ENCODE measurements around the gene SCFD2. TPM values are rescaled to one million over a fixed set of nuclear protein-coding genes. Genes with fewer than 3 reads are reported as not detected.

Gene SCFD2
- total RNA-seq, 1 donor, result 24.2 TPM

DNA sequence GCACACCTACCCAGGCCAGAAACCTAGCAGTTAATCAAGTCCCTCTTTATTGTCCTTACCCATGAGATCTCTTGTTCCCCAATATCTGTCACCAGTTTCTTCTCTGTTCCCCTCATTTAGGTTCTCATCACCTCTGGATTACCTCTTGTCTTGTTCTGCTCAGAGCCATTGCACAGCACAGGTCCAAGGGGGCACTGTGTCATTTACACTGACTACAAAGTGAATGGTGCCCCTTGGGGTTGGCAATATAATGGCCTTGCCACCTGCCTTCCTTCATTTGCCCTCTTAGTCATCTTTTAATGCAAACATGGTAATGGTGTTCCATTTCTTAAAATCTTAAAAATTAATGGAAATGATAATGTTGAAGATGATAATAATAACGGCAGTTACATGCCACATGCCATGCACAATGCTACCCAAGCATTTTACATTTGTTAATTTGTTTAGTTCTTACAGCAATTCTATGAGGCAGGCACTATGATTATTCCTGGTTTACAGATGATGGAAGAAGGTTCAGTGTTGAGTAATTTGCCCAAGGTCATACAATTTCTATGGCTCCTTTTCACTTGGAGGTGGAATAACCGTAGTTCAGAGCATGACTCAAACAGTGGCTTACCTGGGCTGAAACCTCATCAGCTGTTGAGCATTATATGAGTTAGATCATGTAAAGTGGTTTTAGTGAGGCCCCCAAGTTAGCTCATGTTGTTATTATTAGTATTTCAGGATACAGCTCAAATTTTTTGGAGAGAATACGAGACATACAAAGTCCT lies 385.9 kb downstream of the SCFD2 start:
- no peak overlapping the region for H3K4me2 ChIP-seq (ENCODE audit: insufficient read depth, low read length)
- no peaks in the 10 kb centered on the region for H3K79me2 ChIP-seq (ENCODE audit: insufficient read depth, low read length)
- no peaks in the 10 kb centered on the region for H3K9me3 ChIP-seq (ENCODE audit: low read depth, low read length)
- H3K36me3 ChIP-seq (ENCODE audit: insufficient read depth, low read length), result no peaks in the 10 kb centered on the region
- no peak overlapping the region for H2AFZ ChIP-seq (ENCODE audit: low read length)
- no peaks in the 10 kb centered on the region for H4K20me1 ChIP-seq (ENCODE audit: insufficient read depth, low read length)
- TF ChIP-seq, protein P1, sequence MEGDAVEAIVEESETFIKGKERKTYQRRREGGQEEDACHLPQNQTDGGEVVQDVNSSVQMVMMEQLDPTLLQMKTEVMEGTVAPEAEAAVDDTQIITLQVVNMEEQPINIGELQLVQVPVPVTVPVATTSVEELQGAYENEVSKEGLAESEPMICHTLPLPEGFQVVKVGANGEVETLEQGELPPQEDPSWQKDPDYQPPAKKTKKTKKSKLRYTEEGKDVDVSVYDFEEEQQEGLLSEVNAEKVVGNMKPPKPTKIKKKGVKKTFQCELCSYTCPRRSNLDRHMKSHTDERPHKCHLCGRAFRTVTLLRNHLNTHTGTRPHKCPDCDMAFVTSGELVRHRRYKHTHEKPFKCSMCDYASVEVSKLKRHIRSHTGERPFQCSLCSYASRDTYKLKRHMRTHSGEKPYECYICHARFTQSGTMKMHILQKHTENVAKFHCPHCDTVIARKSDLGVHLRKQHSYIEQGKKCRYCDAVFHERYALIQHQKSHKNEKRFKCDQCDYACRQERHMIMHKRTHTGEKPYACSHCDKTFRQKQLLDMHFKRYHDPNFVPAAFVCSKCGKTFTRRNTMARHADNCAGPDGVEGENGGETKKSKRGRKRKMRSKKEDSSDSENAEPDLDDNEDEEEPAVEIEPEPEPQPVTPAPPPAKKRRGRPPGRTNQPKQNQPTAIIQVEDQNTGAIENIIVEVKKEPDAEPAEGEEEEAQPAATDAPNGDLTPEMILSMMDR (IDR thresholded peaks at IDR 0.05; ENCODE audit: extremely low read depth, low read depth, low read length), result no peak
- no peak overlapping the region for H3K4me3 ChIP-seq (ENCODE audit: insufficient read depth, low read length)
- H3K27ac ChIP-seq (ENCODE audit: low read depth, low read length), result no peak overlapping the region
- no peaks in the 10 kb centered on the region for H3K27me3 ChIP-seq (ENCODE audit: insufficient read depth, low read length)
- peaks cover 10% of the 10 kb centered on the region for H3K4me1 ChIP-seq (ENCODE audit: insufficient read depth, low read length)
- no peak for DNase-seq (ENCODE audit: insufficient read length, low spot score, missing footprints)

DNA sequence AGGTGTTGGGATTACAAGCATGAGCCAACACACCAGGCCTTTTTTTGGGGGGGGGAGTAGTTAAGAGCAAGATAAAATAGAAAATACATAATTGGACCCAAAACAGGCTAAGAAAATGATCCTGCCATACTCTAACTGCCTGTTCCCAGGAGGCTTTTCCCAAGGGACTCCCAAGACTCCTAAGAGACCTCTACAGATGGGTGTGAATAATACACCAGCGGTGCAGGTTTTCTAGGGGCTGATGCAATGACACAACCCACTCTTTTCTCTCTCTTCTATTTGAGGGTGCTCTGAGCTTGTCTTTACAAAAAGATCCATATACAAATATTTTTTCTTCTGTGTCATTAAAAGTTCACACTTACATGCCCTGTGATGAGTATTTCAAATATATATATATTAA lies 386.8 kb downstream of the SCFD2 start:
- Histone ChIP-seq H3K27me3 (ENCODE audit: insufficient read depth, low read length) (no peaks in the 10 kb centered on the region), H2AFZ (ENCODE audit: low read length) (no peak overlapping the region), H3K9me3 (ENCODE audit: low read depth, low read length) (no peaks in the 10 kb centered on the region), H4K20me1 (ENCODE audit: insufficient read depth, low read length) (no peaks in the 10 kb centered on the region), H3K79me2 (ENCODE audit: insufficient read depth, low read length) (no peaks in the 10 kb centered on the region), H3K4me1 (ENCODE audit: insufficient read depth, low read length) (peaks cover 4% of the 10 kb centered on the region), H3K27ac (ENCODE audit: low read depth, low read length) (no peak overlapping the region), H3K4me3 (ENCODE audit: insufficient read depth, low read length) (no peak overlapping the region), H3K36me3 (ENCODE audit: insufficient read depth, low read length) (no peaks in the 10 kb centered on the region), H3K4me2 (ENCODE audit: insufficient read depth, low read length) (no peak overlapping the region)
- TF ChIP-seq, protein P1 (IDR thresholded peaks at IDR 0.05; ENCODE audit: extremely low read depth, low read depth, low read length), result no peak
- no peak for DNase-seq (ENCODE audit: insufficient read length, low spot score, missing footprints)

DNA sequence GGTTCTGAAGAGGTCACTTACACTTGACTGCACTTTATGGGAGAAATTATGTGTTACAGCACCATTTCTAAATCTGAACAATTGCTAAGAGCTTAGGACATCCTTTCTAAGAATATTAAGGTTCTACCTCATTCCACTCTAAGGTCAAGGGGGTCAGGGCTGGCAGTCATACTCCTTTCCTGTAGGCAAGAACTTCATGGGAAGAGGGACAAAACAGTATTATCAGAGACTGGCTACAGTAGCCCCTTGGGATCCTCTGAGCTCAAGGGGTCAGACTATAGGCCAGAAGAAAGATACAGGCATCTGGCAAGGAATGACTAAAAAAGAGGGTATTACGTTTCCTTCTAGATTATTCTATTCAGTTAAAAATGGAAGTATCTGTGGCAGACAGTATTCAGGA lies 388.6 kb downstream of the SCFD2 start:
- no peaks in the 10 kb centered on the region for H3K9me3 ChIP-seq (ENCODE audit: low read depth, low read length)
- H3K36me3 ChIP-seq (ENCODE audit: insufficient read depth, low read length), result no peaks in the 10 kb centered on the region
- no peak for DNase-seq (ENCODE audit: insufficient read length, low spot score, missing footprints)
- H3K4me2 ChIP-seq (ENCODE audit: insufficient read depth, low read length), result no peak overlapping the region
- H4K20me1 ChIP-seq (ENCODE audit: insufficient read depth, low read length), result no peaks in the 10 kb centered on the region
- H3K79me2 ChIP-seq (ENCODE audit: insufficient read depth, low read length), result no peaks in the 10 kb centered on the region
- TF ChIP-seq, protein P1 (IDR thresholded peaks at IDR 0.05; ENCODE audit: extremely low read depth, low read depth, low read length), result no peak
- no peak overlapping the region for H2AFZ ChIP-seq (ENCODE audit: low read length)
- no peak overlapping the region for H3K27ac ChIP-seq (ENCODE audit: low read depth, low read length)
- H3K4me1 ChIP-seq (ENCODE audit: insufficient read depth, low read length), result no peaks in the 10 kb centered on the region
- no peak overlapping the region for H3K4me3 ChIP-seq (ENCODE audit: insufficient read depth, low read length)
- no peaks in the 10 kb centered on the region for H3K27me3 ChIP-seq (ENCODE audit: insufficient read depth, low read length)

DNA sequence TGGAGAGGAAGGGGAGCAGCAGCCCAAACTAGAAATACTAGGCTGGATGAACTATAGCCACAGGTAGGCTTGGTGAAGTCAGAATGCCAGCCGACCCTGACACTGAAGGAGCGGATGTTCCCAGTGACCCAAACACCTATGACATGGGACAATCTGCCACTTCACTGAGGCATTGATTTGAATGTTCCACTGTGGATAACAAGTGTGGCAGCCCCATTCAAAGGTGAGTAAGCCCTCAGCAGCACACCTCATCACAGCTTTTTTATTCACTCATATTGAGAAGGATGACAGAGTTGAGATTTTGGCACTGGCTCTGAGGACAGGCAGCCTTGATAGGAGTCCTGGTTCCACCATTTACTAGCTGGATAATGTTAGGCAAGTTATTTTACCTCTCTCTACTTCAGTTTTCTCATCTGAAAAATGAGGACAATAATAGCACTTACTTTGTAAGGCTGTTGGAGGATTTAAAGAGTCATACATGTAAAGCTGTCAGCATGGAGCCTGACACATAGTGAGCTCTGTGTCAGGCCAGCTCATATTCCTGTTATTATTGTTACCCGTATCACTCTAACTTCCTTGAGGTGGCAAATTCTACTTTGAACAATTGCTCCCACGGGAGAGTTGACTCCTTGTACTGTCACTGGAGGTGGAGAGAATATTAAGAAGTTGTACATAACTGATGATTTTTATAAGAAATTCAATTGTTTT lies 389.2 kb downstream of the SCFD2 start:
- Histone ChIP-seq H3K27me3 (ENCODE audit: insufficient read depth, low read length) (no peaks in the 10 kb centered on the region), H4K20me1 (ENCODE audit: insufficient read depth, low read length) (no peaks in the 10 kb centered on the region), H3K9me3 (ENCODE audit: low read depth, low read length) (no peaks in the 10 kb centered on the region), H3K4me1 (ENCODE audit: insufficient read depth, low read length) (no peaks in the 10 kb centered on the region), H2AFZ (ENCODE audit: low read length) (no peak overlapping the region), H3K36me3 (ENCODE audit: insufficient read depth, low read length) (no peaks in the 10 kb centered on the region), H3K79me2 (ENCODE audit: insufficient read depth, low read length) (no peaks in the 10 kb centered on the region), H3K4me2 (ENCODE audit: insufficient read depth, low read length) (no peak overlapping the region), H3K4me3 (ENCODE audit: insufficient read depth, low read length) (no peak overlapping the region), H3K27ac (ENCODE audit: low read depth, low read length) (no peak overlapping the region)
- DNase-seq (ENCODE audit: insufficient read length, low spot score, missing footprints), result no peak
- TF ChIP-seq, protein P1 (IDR thresholded peaks at IDR 0.05; ENCODE audit: extremely low read depth, low read depth, low read length), result no peak

Measured in osteoblast (primary cell).